Heart left ventricle (tissue), 16 donors: ENCODE data around the gene BRD1. TPM values are rescaled to one million over a fixed set of nuclear protein-coding genes. Genes with fewer than 3 reads are reported as not detected.

Experiments used
- ATAC-seq, 4 donors: fragments of 200-7000 bp; cut with Tn5 transposase; one replicate each; pipeline ENCODE4 v1.9.1; 2020 to 2022; ENCODE audit warnings: moderate library complexity in 4 of 4, mild to moderate bottlenecking in 3 of 4, moderate number of reproducible peaks in 1 of 4
- DNase-seq, 5 donors: peaks; one replicate each; pipeline ENCODE4 v3.0.0-alpha.2; 2020
- H3K27ac ChIP-seq, 12 donors: fragments of 200-600 bp; sonication (generic) in 4 of 12; one replicate each; pipeline versions ENCODE4 v1.5.0 to v1.8.0; 2016 to 2022; ENCODE audit warnings: mild to moderate bottlenecking in 2 of 12
- H3K27me3 ChIP-seq, 9 donors: fragments of 200-600 bp; sonication (generic) in 2 of 9; one replicate each; pipeline versions ENCODE4 v1.5.1 to v1.8.0; 2016 to 2022; ENCODE audit warnings: mild to moderate bottlenecking in 3 of 9
- H3K36me3 ChIP-seq, 9 donors: fragments of 200-600 bp; sonication (generic) in 2 of 9; one replicate each; pipeline versions ENCODE4 v1.5.0 to v1.8.0; 2018 to 2022; ENCODE audit warnings: mild to moderate bottlenecking in 2 of 9
- H3K4me1 ChIP-seq, 12 donors: fragments of 200-600 bp; sonication (generic) in 4 of 12; one replicate each; pipeline versions ENCODE4 v1.5.0 to v1.8.0; 2016 to 2022; ENCODE audit warnings: mild to moderate bottlenecking in 3 of 12
- H3K4me3 ChIP-seq, 12 donors: fragments of 200-600 bp; sonication (generic) in 4 of 12; one replicate each; pipeline versions ENCODE4 v1.5.0 to v1.8.0; 2017 to 2022; ENCODE audit warnings: mild to moderate bottlenecking in 9 of 12, moderate library complexity in 4 of 12
- H3K9me3 ChIP-seq, 12 donors: fragments of 200-600 bp; sonication (generic) in 4 of 12; one replicate each; pipeline versions ENCODE4 v1.5.0 to v1.8.0; 2016 to 2022; ENCODE audit warnings: mild to moderate bottlenecking in 1 of 12
- CTCF ChIP-seq, 12 donors: fragments of 200-600 bp; sonication (generic) in 4 of 12; IDR thresholded peaks; one replicate each; pipeline versions ENCODE4 v1.5.0 to v1.8.0; 2018 to 2022; ENCODE audit warnings: antibody characterized with exemption in 12 of 12, mild to moderate bottlenecking in 5 of 12
- POLR2A ChIP-seq, 2 donors: fragments of 450-650 bp; IDR thresholded peaks; one replicate each; pipeline ENCODE4 v1.6.1; 2017; ENCODE audit warnings: antibody characterized with exemption in 2 of 2, mild to moderate bottlenecking in 2 of 2, moderate library complexity in 2 of 2
- WGBS, 4 donors: extraction: QIAGEN DNeasy Blood & Tissue Kit in 2 of 4; methylation state at CpG; one replicate each; pipeline versions ENCODE4 v1.1.5 to v1.1.7; 2013 to 2018; 5-methylcytosine and 5-hydroxymethylcytosine counted together
- intact Hi-C, 10 donors: fragments of 100-400 bp; cut with DNase I; formaldehyde crosslinking; loops; one replicate each; pipeline versions ENCODE4 v1.11.1 to v1.14.2; 2022
- polyA plus RNA-seq, 2 donors: library from polyadenylated mRNA; stranded (reverse); fragments of 200-250 nt; gene quantifications; one replicate each; pipeline ENCODE4 v1.2.3, GENCODE V29; 2013
- total RNA-seq, 9 donors: library from RNA; depleted of rRNA in 2 of 9; stranded (reverse); fragments of >200 nt in 2 of 9; fragmentation: NEBNext Ultra II Directional in 3 of 9; extraction: Animal tissue kit (Norgen Biotek cat#: 25700) in 3 of 9; gene quantifications; one replicate each; pipeline versions ENCODE4 v1.1.0 to v1.2.4, GENCODE V29; 2016 to 2023
- donor health status: ischemic (EF 13 %, LVEDD 7.1; RV severe dilation, severe dysfunction).
- donor health status: healthy with polysubstance abuse.
- donor health status: DM: no; HTN: yes; CAD: no.
- donor health status: DM: no; HTN: no; CAD: no.
- donor health status: ischemic (EF 25% LVEDD 6.9; RV normal size, moderate dysfunction).
- donor health status: ischemic (EF 25% LVEDD 5.7; RV mildly dilated, moderate dysfunction).
- donor health status: healthy.
- donor health status: DM: yes; HTN: yes; CAD: no.
- donor health status: ischemic (EF 35%, LVEDD 5.7; RV mildly dilated, moderate dysfunction).
- donor health status: nonischemic (EF 11% LVEDD 7.7; RV severe dilation, severe dysfunction).
- donor health status: DM: yes; HTN: yes; CAD: no.
- donor health status: PGD.
- donor health status: ischemic (EF 29% LVEDD 5.4; RV normal size, mild dysfunction).
- donor health status: nonischemic (EF 23%, LVEDD 6.1; RV moderate dilation, normal function).

The BRD1 gene
- total and polyA plus RNA-seq, 11 donors, result 12.0 to 27.0 (median 17.2) TPM

DNA sequence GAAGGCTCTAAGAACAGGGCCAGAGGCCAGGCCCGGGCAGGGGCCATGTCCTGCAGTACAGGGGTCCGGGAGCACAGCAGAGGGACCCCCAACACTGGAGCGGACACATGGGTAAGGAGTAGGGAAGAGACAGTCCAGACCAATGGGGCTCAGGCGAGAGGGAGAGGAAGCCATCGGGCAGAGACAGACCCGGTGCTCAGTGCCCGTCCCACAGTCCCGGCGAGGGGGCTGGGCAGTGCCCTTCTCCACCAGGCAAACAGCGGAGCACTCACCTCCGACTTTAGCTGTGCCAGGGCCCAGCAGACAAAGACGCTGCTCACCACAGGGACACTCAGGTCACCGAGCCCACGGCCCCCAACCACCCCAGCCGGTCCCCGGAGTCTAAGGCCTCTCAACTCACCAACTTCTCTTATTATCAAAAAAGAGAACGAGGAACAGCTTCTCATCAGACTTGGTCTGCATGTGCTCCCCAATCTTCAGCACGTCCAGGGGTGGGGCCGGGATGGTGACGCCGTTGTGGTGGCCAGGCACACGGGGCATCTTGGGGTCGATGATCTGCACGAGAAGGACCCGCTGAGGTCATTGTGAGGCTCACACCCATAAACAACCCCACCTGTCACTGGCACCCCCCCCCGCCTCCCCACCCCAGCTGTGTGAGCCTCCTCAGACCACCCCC, 52.3 kb downstream of the BRD1 start:
- Histone ChIP-seq H3K9me3 (no peaks in the 10 kb centered on the region), H3K36me3 (peaks cover 7 to 72% (median 57%) of the 10 kb centered on the region in 9 donors), H3K4me1 (peaks cover under 1 to 14% (median 10%) of the 10 kb centered on the region in 12 donors), H3K27me3 (no peaks in the 10 kb centered on the region), H3K4me3 (no peak overlapping the region), H3K27ac (no peak overlapping the region)
- intact Hi-C loops, result loop anchor here in 4 of 10 donors (10.0 kb wide), 3 partner anchors 139 to 259 kb away; partner anchors contain the start of genes ALG12 (in 1 of the 4) and CRELD2 (in 1 of the 4)
- peak in 1 of 5 donors; percentile 51 for DNase-seq
- no peak for TF ChIP-seq CTCF (IDR thresholded peaks at IDR 0.05)
- TF ChIP-seq POLR2A (IDR thresholded peaks at IDR 0.05), result no peak
- no peak for ATAC-seq
- WGBS, 4 donors, result 93 to 96% (median 94%) methylated on average over 24 to 26 of the region's 26 CpGs

DNA sequence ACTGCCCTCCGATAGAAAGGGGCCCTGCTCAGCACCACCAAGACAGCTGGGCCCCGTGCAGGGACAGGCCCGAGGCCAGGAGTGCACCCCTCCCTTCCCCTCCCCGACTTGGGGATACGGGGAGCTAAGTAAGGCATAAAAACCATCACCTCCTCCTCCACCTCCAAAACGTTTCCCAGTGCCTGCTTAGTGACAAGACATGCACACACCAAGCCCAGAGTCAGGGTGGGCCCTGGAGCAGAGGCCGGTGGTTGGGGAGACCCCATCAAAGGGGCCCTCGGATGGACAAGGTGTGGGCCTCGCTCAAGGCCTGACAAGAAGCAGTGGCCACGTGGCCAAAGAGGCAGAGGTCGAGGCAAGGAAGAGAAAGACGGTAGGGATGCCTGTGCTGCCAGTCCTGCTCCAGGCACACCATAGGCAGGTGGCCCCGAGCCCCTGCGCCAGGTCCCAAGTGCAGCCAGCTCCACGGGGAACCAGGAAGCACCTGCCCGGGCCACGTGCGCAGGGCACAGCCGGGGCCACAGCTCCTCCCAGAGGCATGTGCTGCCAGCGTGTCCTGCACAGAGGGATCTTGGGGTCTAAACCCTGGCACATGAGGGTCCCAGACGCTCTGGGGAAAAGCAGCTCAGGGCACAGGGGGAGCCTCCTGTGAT, 53.0 kb downstream of the BRD1 start:
- ATAC-seq (no peak), DNase-seq (peak in 1 of 5 donors; percentile 44)
- Histone ChIP-seq H3K27me3 (no peaks in the 10 kb centered on the region), H3K36me3 (peaks cover 7 to 68% (median 57%) of the 10 kb centered on the region in 9 donors), H3K4me3 (no peak overlapping the region), H3K9me3 (no peaks in the 10 kb centered on the region), H3K27ac (no peak overlapping the region), H3K4me1 (peaks cover 0 to 7% (median 3%) of the 10 kb centered on the region in 12 donors)
- intact Hi-C loops, result loop anchor here in 4 of 10 donors (10.0 kb wide), 3 partner anchors 140 to 260 kb away; partner anchors contain the start of genes ALG12 (in 1 of the 4) and CRELD2 (in 1 of the 4)
- 80 to 85% (median 83%) methylated on average over 14 to 21 of the region's 21 CpGs for WGBS, 4 donors
- TF ChIP-seq CTCF (IDR thresholded peaks at IDR 0.05), result no peak
- TF ChIP-seq POLR2A (IDR thresholded peaks at IDR 0.05), result no peak

DNA sequence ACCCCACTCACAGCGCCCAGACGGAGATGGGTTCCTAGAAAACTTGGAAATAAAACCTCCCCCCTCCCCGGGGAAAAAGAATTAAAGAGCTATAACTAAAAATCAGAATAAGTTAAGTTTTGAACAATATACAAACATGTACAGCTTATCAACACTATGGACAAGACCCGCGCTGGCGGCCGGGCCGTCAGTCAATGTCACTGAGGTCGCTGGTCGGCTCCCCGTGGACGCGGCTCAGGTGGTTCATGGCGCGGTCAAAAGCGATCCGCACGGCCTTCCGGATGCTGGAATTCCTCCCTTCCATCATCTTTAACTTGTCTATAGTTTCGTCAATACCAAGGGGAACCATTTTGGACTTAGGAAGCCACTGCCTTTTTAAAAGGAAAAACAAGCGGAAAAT, 53.6 kb downstream of the BRD1 start:
- ATAC-seq (no peak), DNase-seq (peak in 1 of 5 donors; percentile 57)
- Histone ChIP-seq H3K9me3 (no peaks in the 10 kb centered on the region), H3K4me3 (no peak overlapping the region), H3K27ac (no peak overlapping the region), H3K36me3 (peaks cover 7 to 65% (median 57%) of the 10 kb centered on the region in 9 donors), H3K4me1 (peaks cover 0 to 5% (median 0%) of the 10 kb centered on the region in 12 donors), H3K27me3 (no peaks in the 10 kb centered on the region)
- intact Hi-C loops, result loop anchor here in 4 of 10 donors (10.0 kb wide), 3 partner anchors 141 to 261 kb away; partner anchors contain the start of genes ALG12 (in 1 of the 4) and CRELD2 (in 1 of the 4)
- TF ChIP-seq POLR2A (IDR thresholded peaks at IDR 0.05), result no peak
- no peak for TF ChIP-seq CTCF (IDR thresholded peaks at IDR 0.05)
- 95 to 96% (median 95%) methylated on average over 21 of the region's 21 CpGs for WGBS, 4 donors

GRCh38 chr22:49773531-49773930, 54.1 kb downstream of the BRD1 start:
- DNase-seq (no peak), ATAC-seq (no peak)
- peaks cover 0 to 9% (median 0%) of the 10 kb centered on the region in 12 donors for H3K4me1 ChIP-seq
- intact Hi-C loops, result loop anchor here in 4 of 10 donors (10.0 kb wide), 3 partner anchors 141 to 261 kb away; partner anchors contain the start of genes ALG12 (in 1 of the 4) and CRELD2 (in 1 of the 4)
- H3K4me3 ChIP-seq, result no peak overlapping the region
- H3K27ac ChIP-seq, result no peak overlapping the region
- no peaks in the 10 kb centered on the region for H3K9me3 ChIP-seq
- WGBS, 4 donors, result 94 to 96% (median 94%) methylated on average over 11 of the region's 11 CpGs
- no peak for TF ChIP-seq CTCF (IDR thresholded peaks at IDR 0.05)
- no peak for TF ChIP-seq POLR2A (IDR thresholded peaks at IDR 0.05)
- peaks cover 7 to 64% (median 57%) of the 10 kb centered on the region in 9 donors for H3K36me3 ChIP-seq
- no peaks in the 10 kb centered on the region for H3K27me3 ChIP-seq
